Hepatocyte (in vitro differentiated cells): ENCODE data around the gene INSYN2A. TPM values are rescaled to one million over a fixed set of nuclear protein-coding genes. Genes with fewer than 3 reads are reported as not detected.

Source experiments
- DNase-seq: peaks from one replicate; pipeline ENCODE4 v3.0.0-alpha.2; 2016; ENCODE audit warnings: low spot score
- H2AFZ ChIP-seq: fragments of 200-600 bp; sonication (generic); 2 replicates; pipeline ENCODE4 v1.6.0; 2016; ENCODE audit warnings: antibody characterized with exemption, mild to moderate bottlenecking
- H3K27ac ChIP-seq: fragments of 200-600 bp; sonication (generic); 2 replicates; pipeline ENCODE4 v1.5.1; 2016; ENCODE audit warnings: mild to moderate bottlenecking
- H3K27me3 ChIP-seq: fragments of 200-600 bp; sonication (generic); 2 replicates; pipeline ENCODE4 v1.6.1; 2016
- H3K36me3 ChIP-seq: fragments of 200-600 bp; sonication (generic); replicated peaks from 2 replicates; pipeline ENCODE4 v1.5.1; 2016; ENCODE audit warnings: low read depth; ENCODE audit not compliant: insufficient read depth
- H3K4me1 ChIP-seq: fragments of 200-600 bp; sonication (generic); 2 replicates; pipeline ENCODE4 v1.5.1; 2016; ENCODE audit warnings: mild to moderate bottlenecking, moderate library complexity; ENCODE audit not compliant: insufficient read depth
- H3K4me2 ChIP-seq: fragments of 200-600 bp; sonication (generic); 2 replicates; pipeline ENCODE4 v1.6.0; 2016
- H3K4me3 ChIP-seq: fragments of 200-600 bp; sonication (generic); 2 replicates; pipeline ENCODE4 v1.5.1; 2016; ENCODE audit warnings: mild to moderate bottlenecking
- H3K79me2 ChIP-seq: fragments of 200-600 bp; sonication (generic); 2 replicates; pipeline ENCODE4 v1.6.0; 2017; ENCODE audit warnings: mild to moderate bottlenecking
- H3K9me2 ChIP-seq: fragments of 200-600 bp; sonication (generic); replicated peaks from 2 replicates; pipeline ENCODE4 v1.6.0; 2017; ENCODE audit warnings: mild to moderate bottlenecking; ENCODE audit not compliant: insufficient read depth
- H3K9me3 ChIP-seq: fragments of 200-600 bp; sonication (generic); 2 replicates; pipeline ENCODE4 v1.5.1; 2016; ENCODE audit warnings: low read depth, mild to moderate bottlenecking
- H4K20me1 ChIP-seq: fragments of 200-600 bp; sonication (generic); 2 replicates; pipeline ENCODE4 v1.6.0; 2016; ENCODE audit warnings: mild to moderate bottlenecking; ENCODE audit not compliant: insufficient read depth, poor library complexity, severe bottlenecking
- CTCF ChIP-seq: fragments of 200-600 bp; sonication (generic); IDR thresholded peaks from 2 replicates; pipeline ENCODE4 v1.5.1; 2016; ENCODE audit warnings: antibody characterized with exemption, mild to moderate bottlenecking; ENCODE audit not compliant: poor library complexity
- EZH2 ChIP-seq: fragments of 200-600 bp; sonication (generic); IDR thresholded peaks from 2 replicates; pipeline ENCODE4 v1.6.1; 2016; ENCODE audit warnings: antibody characterized with exemption, mild to moderate bottlenecking, borderline replicate concordance
- EZH2phosphoT487 ChIP-seq: fragments of 200-600 bp; sonication (generic); IDR thresholded peaks from one replicate; pipeline ENCODE4 v1.6.1; 2018; ENCODE audit warnings: antibody characterized with exemption, mild to moderate bottlenecking, low read depth, moderate library complexity; ENCODE audit not compliant: unreplicated experiment, severe bottlenecking
- WGBS: methylation state at CpG from one replicate; pipeline ENCODE4 v1.1.6; 2016; ENCODE audit warnings: low lambda C conversion rate; ENCODE audit errors: missing lambda C conversion rate; 5-methylcytosine and 5-hydroxymethylcytosine counted together
- polyA plus RNA-seq: library from polyadenylated mRNA; unstranded; fragments of >200 nt; fragmentation: Nextera tagmentation; extraction: Ambion mirVana; gene quantifications from 2 replicates; pipeline ENCODE4 v1.2.1, GENCODE V29; 2016
- total RNA-seq: library from RNA; depleted of rRNA; stranded (reverse); fragments of >200 nt; gene quantifications from 2 replicates; pipeline ENCODE4 v1.2.3, GENCODE V29; 2014

INSYN2A gene
- total and polyA plus RNA-seq, 2 experiments from 2014 or later, result 0.77 to 0.97 TPM

DNA sequence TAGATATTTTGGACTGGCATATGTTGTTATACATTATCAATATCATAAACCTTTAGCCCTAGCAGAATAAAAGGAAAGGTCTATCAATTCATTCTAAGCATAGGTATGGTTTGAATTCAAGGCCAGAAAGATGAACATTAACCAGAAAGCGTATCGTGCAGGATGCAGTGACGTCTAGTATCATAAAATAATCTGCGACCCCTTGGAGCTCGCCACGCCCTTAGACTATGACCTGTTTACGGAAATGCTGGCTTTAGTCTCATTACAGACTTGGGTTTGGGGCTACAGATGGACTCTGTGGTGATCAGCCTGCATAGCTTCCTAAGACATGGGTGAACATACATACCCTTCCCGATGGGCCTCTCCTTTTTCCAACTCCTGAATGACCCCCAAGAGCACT is 21.5 kb downstream of the INSYN2A start:
- Histone ChIP-seq H3K27ac (no peak overlapping the region), H3K36me3 (no peaks in the 10 kb centered on the region), H4K20me1 (no peaks in the 10 kb centered on the region), H3K4me1 (no peaks in the 10 kb centered on the region), H3K79me2 (no peaks in the 10 kb centered on the region), H2AFZ (no peak overlapping the region), H3K9me2 (no peaks in the 10 kb centered on the region), H3K27me3 (no peaks in the 10 kb centered on the region), H3K9me3 (no peaks in the 10 kb centered on the region), H3K4me2 (no peak overlapping the region), H3K4me3 (no peak overlapping the region)
- TF ChIP-seq EZH2phosphoT487, result no peak
- TF ChIP-seq CTCF, result no peak
- no peak for TF ChIP-seq EZH2
- 90% methylated on average over 8 of the region's 8 CpGs for WGBS
- no peak for DNase-seq

GRCh38 chr10:127168261-127168660 is 28.1 kb downstream of the INSYN2A start:
- no peaks in the 10 kb centered on the region for H3K79me2 ChIP-seq
- no peaks in the 10 kb centered on the region for H3K9me2 ChIP-seq
- H3K36me3 ChIP-seq, result no peaks in the 10 kb centered on the region
- no peaks in the 10 kb centered on the region for H3K9me3 ChIP-seq
- TF ChIP-seq CTCF (no peak), EZH2phosphoT487 (no peak), EZH2 (no peak)
- no peak overlapping the region for H3K4me3 ChIP-seq
- no peaks in the 10 kb centered on the region for H4K20me1 ChIP-seq
- no peak for DNase-seq
- no peaks in the 10 kb centered on the region for H3K27me3 ChIP-seq
- H3K27ac ChIP-seq, result no peak overlapping the region
- no peak overlapping the region for H2AFZ ChIP-seq
- WGBS, result 96% methylated on average over 3 of the region's 3 CpGs
- H3K4me1 ChIP-seq, result no peaks in the 10 kb centered on the region
- H3K4me2 ChIP-seq, result no peak overlapping the region

GRCh38 chr10:127162841-127163240 is 33.5 kb downstream of the INSYN2A start:
- no peaks in the 10 kb centered on the region for H3K9me2 ChIP-seq
- no peak overlapping the region for H3K27ac ChIP-seq
- peaks cover 9% of the 10 kb centered on the region for H4K20me1 ChIP-seq
- no peaks in the 10 kb centered on the region for H3K36me3 ChIP-seq
- no peak overlapping the region for H3K4me2 ChIP-seq
- H2AFZ ChIP-seq, result no peak overlapping the region
- H3K9me3 ChIP-seq, result no peaks in the 10 kb centered on the region
- peaks cover 4% of the 10 kb centered on the region for H3K4me1 ChIP-seq
- DNase-seq, result no peak
- TF ChIP-seq EZH2, result no peak
- WGBS, result 96% methylated on average over 6 of the region's 6 CpGs
- H3K27me3 ChIP-seq, result no peaks in the 10 kb centered on the region
- H3K4me3 ChIP-seq, result no peak overlapping the region
- H3K79me2 ChIP-seq, result no peaks in the 10 kb centered on the region

GRCh38 chr10:127161482-127161881 is 34.9 kb downstream of the INSYN2A start:
- H2AFZ ChIP-seq, result no peak overlapping the region
- H3K9me2 ChIP-seq, result no peaks in the 10 kb centered on the region
- H4K20me1 ChIP-seq, result peaks cover 9% of the 10 kb centered on the region
- 96% methylated on average over 5 of the region's 5 CpGs for WGBS
- no peaks in the 10 kb centered on the region for H3K9me3 ChIP-seq
- no peak overlapping the region for H3K27ac ChIP-seq
- H3K4me3 ChIP-seq, result no peak overlapping the region
- peaks cover 4% of the 10 kb centered on the region for H3K4me1 ChIP-seq
- H3K79me2 ChIP-seq, result no peaks in the 10 kb centered on the region
- no peak overlapping the region for H3K4me2 ChIP-seq
- H3K27me3 ChIP-seq, result no peaks in the 10 kb centered on the region
- no peak for DNase-seq
- TF ChIP-seq CTCF (no peak), EZH2phosphoT487 (no peak), EZH2 (no peak)
- H3K36me3 ChIP-seq, result no peaks in the 10 kb centered on the region
